Stimulated activated CD8-positive, alpha-beta memory T cell treated with anti-CD3 and anti-CD28 coated beads, Interleukin-7, amount 100 ng/mL, for 24 hours (primary cell): ENCODE results near the gene GOSR1.
"Not testable (repeated sequence)": the region's sequence is repeated elsewhere in the genome, so short reads cannot be mapped to it uniquely, and the experiment has no call there.

ENCODE experiments used
- DNase-seq: peaks from one replicate; pipeline ENCODE4 v3.0.0-alpha.2; 2020; ENCODE audit warnings: low read depth

GOSR1 gene

DNA sequence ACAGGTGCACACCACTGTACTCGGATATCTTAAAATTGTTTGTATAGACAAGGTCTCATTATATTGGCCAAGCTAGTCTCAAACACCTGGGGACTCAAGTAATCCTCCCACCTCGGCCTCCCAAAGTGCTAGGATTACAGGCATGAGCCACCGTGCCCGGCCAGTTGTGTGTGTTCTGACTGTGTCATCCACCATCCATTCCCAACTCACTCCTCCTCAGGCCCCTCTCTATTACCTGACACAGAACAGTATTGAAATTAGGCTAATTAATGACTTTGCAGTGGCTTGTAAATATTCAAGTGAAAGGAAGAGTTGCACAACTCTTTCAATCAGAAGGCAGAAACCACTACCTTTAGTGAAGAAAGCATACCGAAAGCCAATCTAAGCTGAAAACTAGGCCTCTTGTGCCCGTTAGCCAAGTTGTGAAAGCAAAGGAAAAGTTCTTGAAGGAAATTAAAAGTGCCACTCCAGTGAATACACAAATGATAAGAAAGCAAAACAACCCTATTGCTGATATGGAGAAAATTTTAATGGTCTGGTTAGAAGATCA is 28.7 kb downstream of the GOSR1 start:
- no peak for DNase-seq

GRCh38 chr17:30506481-30506880 is 29.3 kb downstream of the GOSR1 start:
- DNase-seq: no peak

DNA sequence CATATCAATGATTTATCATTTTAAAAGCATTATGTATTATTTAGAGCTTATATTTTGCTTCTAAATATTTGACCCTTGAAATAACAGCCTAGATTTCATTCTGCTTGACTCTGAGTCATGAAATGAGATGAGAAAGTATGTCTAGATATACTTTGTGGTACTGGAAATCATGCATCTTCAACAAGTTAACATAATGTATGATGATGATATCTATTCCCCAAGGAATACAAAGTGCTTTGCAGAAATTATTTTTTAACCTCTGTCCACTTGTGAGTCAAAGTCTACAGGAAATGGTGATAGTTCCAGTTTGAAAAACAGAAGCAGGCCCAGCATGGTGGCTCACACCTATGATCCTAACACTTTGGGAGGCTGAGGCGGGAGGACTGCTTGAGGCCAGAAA is 36.1 kb downstream of the GOSR1 start:
- DNase-seq: no peak

DNA sequence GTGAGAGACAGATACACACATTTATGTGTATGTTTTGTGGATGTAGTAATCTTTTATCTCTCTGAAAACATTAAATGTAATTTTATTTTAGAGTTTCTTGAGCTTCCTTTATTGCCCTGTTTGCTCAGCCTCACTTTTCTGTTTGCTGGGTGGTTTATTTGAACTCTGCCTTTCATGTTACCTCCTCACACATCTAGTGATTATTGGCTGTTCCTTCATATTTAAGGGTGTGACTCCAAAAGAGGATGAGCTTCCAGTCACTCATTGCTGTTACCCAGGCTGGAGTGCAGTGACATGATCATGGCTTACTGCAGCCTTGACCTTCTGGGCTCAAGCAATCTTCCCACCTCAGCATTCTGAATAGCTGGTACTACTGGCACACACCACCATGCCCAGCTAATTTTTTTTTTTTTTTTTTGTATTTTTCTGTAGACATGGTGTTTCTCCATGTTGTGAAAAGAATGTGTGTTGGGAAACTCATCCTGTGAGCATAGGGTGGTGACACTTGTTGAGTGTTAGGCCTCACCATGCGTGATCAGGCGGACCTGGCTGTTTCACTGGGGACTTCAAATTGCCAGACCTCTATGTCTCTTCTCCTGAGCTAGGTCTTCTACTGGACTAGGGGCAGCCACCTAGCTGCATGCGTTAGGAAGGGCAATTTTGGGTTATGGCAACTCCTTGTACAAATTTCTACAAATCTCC is 37.8 kb downstream of the GOSR1 start:
- DNase-seq: no peak

DNA sequence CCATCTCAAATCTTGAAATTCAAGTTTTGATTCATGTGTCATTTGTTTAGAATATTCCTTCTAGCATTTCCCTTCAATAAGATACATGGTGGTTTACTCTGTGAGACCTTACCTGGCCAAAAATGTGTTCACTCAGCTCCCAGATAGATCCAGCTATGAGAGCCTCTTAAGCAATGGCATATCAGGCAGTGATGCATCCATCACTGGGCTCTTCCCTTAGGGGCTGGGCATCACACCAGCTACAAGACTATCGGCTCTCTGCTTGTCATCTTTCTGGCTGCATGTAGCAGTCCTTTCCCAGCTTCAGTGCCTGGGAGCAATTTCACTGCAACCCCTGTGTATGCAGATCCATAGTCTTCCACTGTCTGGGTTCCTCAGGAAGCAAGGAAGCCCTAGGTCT is 40.6 kb downstream of the GOSR1 start:
- DNase-seq: no peak

DNA sequence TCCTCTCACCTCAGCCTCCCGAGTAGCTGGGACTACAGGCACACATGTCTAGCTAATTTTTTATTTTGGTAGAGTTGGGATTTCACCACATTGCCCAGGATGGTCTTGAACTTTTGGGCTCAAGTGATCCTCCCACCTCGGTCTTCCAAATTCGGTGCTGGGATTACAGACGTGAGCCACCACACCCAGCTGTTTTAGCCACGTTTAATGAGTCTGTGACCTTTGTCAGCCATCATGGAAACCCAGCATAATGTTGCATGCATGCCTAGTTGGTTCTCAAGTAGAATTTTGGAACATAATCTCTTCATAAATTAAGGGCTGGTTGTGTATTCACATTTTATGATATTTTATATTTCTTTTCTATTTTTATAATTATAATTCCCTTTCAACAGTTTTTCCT is 42.0 kb downstream of the GOSR1 start:
- DNase-seq: no peak

DNA sequence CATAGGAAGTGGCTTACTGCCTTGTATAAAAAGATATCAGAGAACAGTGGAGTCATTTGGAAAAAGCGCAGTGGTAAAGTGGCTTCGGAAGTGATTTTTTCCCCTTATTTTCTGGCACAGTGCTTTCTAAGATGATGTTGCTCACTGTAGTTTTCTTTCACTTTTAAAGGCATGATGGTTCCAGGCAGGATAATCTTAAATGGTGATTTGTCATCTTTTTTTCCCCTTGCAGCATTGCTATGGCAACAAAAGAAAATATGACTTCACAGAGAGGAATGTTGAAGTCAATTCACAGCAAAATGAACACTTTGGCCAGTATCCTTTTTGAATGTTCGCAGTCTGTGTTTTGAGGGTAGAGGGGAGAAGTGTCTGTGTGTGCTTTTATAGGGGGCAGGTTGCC is 42.5 kb downstream of the GOSR1 start:
- no peak for DNase-seq

DNA sequence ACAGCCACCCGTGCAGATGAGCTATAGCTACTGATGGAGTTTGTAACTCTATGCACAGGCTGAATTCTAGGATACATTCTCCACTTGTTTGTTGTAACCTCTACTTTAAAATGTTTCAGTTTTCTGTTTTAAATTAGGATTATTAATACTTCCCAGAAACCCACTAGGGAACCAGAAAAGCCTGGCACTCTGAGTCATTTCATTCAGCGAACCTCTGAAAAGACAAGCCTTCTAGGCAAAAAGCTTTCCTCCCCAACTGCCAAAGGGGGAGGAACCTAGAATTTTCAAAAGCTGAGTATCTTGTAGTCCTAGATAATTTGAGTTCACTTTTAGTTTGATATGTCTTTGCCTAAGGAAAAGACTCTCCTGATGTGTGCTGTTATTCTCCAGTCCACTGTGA is 43.2 kb downstream of the GOSR1 start:
- DNase-seq: no peak

- DNase-seq: no peak
These were observed 43.7 kb downstream of the GOSR1 start for GRCh38 chr17:30520882-30521281.

GRCh38 chr17:30521766-30522165 is 44.6 kb downstream of the GOSR1 start:
- DNase-seq: no peak

- DNase-seq: not testable (repeated sequence)
These were observed 46.0 kb downstream of the GOSR1 start for GRCh38 chr17:30523236-30523635.

GRCh38 chr17:30524847-30525246 is 47.6 kb downstream of the GOSR1 start:
- no peak for DNase-seq

DNA sequence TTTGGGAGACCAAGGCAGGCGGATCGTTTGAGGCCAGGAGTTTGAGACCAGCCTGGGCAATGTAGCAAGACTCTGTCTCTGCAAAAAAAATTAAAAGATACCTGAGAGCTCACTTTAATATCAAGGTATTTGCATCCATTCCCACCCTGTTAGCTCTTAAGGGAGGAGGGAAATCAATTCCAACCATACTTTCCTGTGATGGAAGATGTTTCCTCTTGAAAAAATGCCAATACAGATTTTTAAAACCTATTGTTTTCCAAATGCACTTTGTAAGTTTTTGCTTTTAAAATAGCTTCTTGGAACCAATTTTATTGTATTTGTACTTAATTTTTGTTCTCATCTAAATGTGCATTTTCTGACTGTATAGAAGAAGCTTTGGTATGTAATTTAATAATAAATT is 49.2 kb downstream of the GOSR1 start:
- no peak for DNase-seq

GRCh38 chr17:30528701-30529100 is 51.5 kb downstream of the GOSR1 start:
- DNase-seq: not testable (repeated sequence)

- no peak for DNase-seq
These were observed 53.3 kb downstream of the GOSR1 start for GRCh38 chr17:30530346-30531025.

GRCh38 chr17:30532871-30533270 is 55.7 kb downstream of the GOSR1 start:
- DNase-seq: no peak

- no peak for DNase-seq
These were observed 57.1 kb downstream of the GOSR1 start for GRCh38 chr17:30534298-30534697.

- no peak for DNase-seq
These were observed 58.0 kb downstream of the GOSR1 start for GRCh38 chr17:30534938-30535921.

DNA sequence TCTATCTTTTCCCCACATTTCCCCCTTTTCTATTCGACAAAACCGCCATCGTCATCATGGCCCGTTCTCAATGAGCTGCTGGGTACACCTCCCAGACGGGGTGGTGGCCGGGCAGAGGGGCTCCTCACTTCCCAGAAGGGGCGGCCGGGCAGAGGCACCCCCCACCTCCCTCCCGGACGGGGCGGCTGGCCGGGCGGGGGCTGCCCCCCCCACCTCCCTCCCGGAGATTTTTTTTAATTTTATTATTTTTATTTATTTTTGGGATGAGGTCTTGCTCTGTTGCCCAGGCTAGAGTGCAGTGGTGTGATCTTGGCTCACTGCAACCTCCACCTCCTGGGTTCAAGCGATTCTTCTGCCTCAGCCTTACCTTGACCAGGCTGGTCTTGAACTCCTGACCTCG is 59.6 kb downstream of the GOSR1 start:
- DNase-seq: not testable (repeated sequence)

DNA sequence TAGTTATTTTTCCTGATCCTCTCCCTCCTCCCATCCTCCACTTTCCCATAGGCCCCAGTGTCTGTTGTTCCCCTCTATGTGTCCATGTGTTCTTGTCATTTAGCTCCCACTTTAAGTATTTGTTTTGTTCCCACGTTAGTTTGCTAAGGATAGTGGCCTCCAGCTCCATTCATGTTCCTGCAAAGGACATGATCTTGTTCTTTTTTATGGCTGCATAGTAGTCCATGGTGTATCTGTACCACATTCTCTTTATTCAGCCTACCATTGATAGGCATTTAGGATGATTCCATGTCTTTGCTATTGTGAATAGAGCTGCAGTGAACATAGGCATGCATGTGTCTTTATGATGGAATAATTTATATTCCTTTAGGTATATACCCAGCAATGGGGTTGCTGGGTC is 60.5 kb downstream of the GOSR1 start:
- DNase-seq: not testable (repeated sequence)

DNA sequence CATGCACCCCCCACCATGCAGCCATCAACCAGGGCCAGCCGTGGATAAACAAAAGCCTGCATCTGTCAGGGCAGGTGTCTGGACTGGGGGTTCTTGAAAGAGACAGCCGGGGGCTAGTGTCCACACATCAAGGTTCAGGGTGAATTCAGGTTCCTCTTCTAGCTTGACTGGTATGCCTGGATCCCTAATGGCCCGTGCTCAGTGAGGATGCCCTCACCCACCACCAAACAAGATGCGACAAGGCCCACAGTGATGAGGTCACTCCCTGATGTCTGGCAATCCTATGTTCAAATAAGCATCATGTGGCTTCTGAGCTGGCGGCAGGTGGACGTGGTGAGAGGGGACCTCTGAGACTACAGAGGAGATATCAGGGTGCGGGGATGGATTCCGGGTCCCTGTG is 64.6 kb downstream of the GOSR1 start:
- no peak for DNase-seq

DNA sequence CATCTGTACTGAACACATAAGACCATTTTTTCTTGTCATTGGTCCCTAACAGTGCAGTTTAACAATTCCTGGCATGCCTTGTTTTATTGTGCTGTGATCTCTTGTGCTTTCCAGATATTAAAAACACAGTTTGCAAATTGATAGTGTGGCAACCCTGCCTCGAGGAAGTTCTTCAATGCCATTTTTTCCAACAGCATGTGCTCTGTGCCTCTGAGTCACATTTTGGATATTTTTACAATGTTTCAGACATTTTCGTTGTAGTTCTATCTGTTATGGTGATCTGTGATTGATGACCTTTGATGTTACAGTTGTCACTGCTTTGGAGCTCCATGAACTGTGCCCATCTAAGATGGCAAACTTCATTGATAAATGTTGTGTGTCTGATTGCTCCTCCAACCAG is 66.2 kb downstream of the GOSR1 start:
- DNase-seq: no peak
